22Rv1 (cell line): ENCODE results near the gene ACE.
"Not testable (repeated sequence)": the region's sequence is repeated elsewhere in the genome, so short reads cannot be mapped to it uniquely, and the experiment has no call there.

Source experiments
- H3K27ac ChIP-seq: fragments of 450-650 bp; 2 replicates; pipeline ENCODE4 v1.5.1; 2017
- CTCF ChIP-seq: fragments of 450-650 bp; IDR thresholded peaks from 2 replicates; pipeline ENCODE4 v1.5.1; 2017; ENCODE audit warnings: mild to moderate bottlenecking
- ZFX ChIP-seq: fragments of 450-650 bp; IDR thresholded peaks from 2 replicates; pipeline ENCODE4 v1.6.1; 2017; ENCODE audit warnings: antibody characterized with exemption, borderline replicate concordance

Gene ACE

GRCh38 chr17:63458478-63458877, 18.4 kb upstream of the ACE start:
- no peak for TF ChIP-seq ZFX
- TF ChIP-seq CTCF: no peak
- H3K27ac ChIP-seq: peak overlapping the region; percentile 48

- no peak overlapping the region for H3K27ac ChIP-seq
- TF ChIP-seq CTCF: no peak
- TF ChIP-seq ZFX: no peak
Measured at GRCh38 chr17:63460018-63460417, 16.8 kb upstream of the ACE start.

GRCh38 chr17:63463771-63464170, 13.1 kb upstream of the ACE start:
- TF ChIP-seq ZFX: no peak
- TF ChIP-seq CTCF: no peak
- no peak overlapping the region for H3K27ac ChIP-seq

GRCh38 chr17:63464691-63465236, 12.1 kb upstream of the ACE start:
- no peak overlapping the region for H3K27ac ChIP-seq
- TF ChIP-seq ZFX (no peak), CTCF (no peak)

- not testable (repeated sequence) for H3K27ac ChIP-seq
Measured at GRCh38 chr17:63468099-63468498, 8.8 kb upstream of the ACE start.

GRCh38 chr17:63474174-63474573, 2.7 kb upstream of the ACE start:
- no peak overlapping the region for H3K27ac ChIP-seq

GRCh38 chr17:63474586-63475460, 2.0 kb upstream of the ACE start:
- no peak overlapping the region for H3K27ac ChIP-seq
- TF ChIP-seq CTCF: no peak
- no peak for TF ChIP-seq ZFX

More at GRCh38 chr17:63474174-63474573, 2.7 kb upstream of the ACE start:
- TF ChIP-seq ZFX (no peak), CTCF (no peak)
